Activated CD4-positive, alpha-beta memory T cell treated with anti-CD3 and anti-CD28 coated beads for 36 hours (primary cell): ENCODE data around the gene UCP1. TPM values are rescaled to one million over a fixed set of nuclear protein-coding genes. Genes with fewer than 3 reads are reported as not detected.

ENCODE experiments used
- CTCF ChIA-PET: fragments of 350-600 bp; sonication (Branson Sonifier 250); formaldehyde crosslinking; loops from one replicate; lab custom pipeline; 2021; ENCODE audit warnings: antibody characterized with exemption, inconsistent platforms; lab: Charles Lee
- POLR2A ChIA-PET: fragments of 350-600 bp; sonication (Branson Sonifier 250); formaldehyde crosslinking; loops from one replicate; lab custom pipeline; 2021; ENCODE audit warnings: antibody characterized with exemption; lab: Charles Lee
- DNase-seq: peaks from one replicate; pipeline ENCODE4 v3.0.0-alpha.2; 2020
- H3K27ac Mint-ChIP-seq: one replicate; pipeline ENCODE4 v1.8.0; 2021; ENCODE audit warnings: mixed read lengths
- H3K27me3 Mint-ChIP-seq: one replicate; pipeline ENCODE4 v1.8.0; 2021; ENCODE audit warnings: mixed read lengths
- H3K36me3 Mint-ChIP-seq: one replicate; pipeline ENCODE4 v1.8.0; 2021; ENCODE audit warnings: mixed read lengths
- H3K4me1 Mint-ChIP-seq: one replicate; pipeline ENCODE4 v1.8.0; 2021; ENCODE audit warnings: low read depth, mixed read lengths
- H3K4me3 Mint-ChIP-seq: one replicate; pipeline ENCODE4 v1.8.0; 2021; ENCODE audit warnings: mild to moderate bottlenecking, mixed read lengths
- H3K9me3 Mint-ChIP-seq: one replicate; pipeline ENCODE4 v1.8.0; 2021; ENCODE audit warnings: mixed read lengths
- intact Hi-C: fragments of 100-400 bp; cut with micrococcal nuclease; formaldehyde crosslinking; loops from one replicate; pipeline ENCODE4 v1.15.1; 2023
- total RNA-seq, 2 experiments: library from RNA; stranded (reverse); gene quantifications; one replicate each; pipeline ENCODE4 v1.2.3, GENCODE V29; 2021

UCP1 gene
- total RNA-seq, 2 experiments from 2014 or later, result not detected

GRCh38 chr4:140595065-140595464, 26.3 kb upstream of the UCP1 start:
- ChIA-PET CTCF (interaction anchor here (1.1 kb wide), 1 partner anchor 43 kb away, joined by 3 read pairs; no protein-coding TSS in a partner anchor), POLR2A (no interaction called here)
- Mint-ChIP-seq H3K4me3 (no peak overlapping the region), H3K27me3 (peaks cover 15% of the 10 kb centered on the region), H3K27ac (no peak overlapping the region), H3K4me1 (peaks cover 6% of the 10 kb centered on the region), H3K36me3 (no peaks in the 10 kb centered on the region), H3K9me3 (no peaks in the 10 kb centered on the region)
- DNase-seq, result no peak
- intact Hi-C loops, result no loop called here

GRCh38 chr4:140584439-140584838, 15.7 kb upstream of the UCP1 start:
- no peak overlapping the region for H3K4me3 Mint-ChIP-seq
- H3K36me3 Mint-ChIP-seq, result no peaks in the 10 kb centered on the region
- no peak for DNase-seq
- no peak overlapping the region for H3K27ac Mint-ChIP-seq
- no peaks in the 10 kb centered on the region for H3K4me1 Mint-ChIP-seq
- intact Hi-C loops, result no loop called here
- POLR2A ChIA-PET, result no interaction called here
- peaks cover 11% of the 10 kb centered on the region for H3K27me3 Mint-ChIP-seq
- CTCF ChIA-PET, result no interaction called here
- no peaks in the 10 kb centered on the region for H3K9me3 Mint-ChIP-seq

- no peak overlapping the region for H3K4me3 Mint-ChIP-seq
- H3K36me3 Mint-ChIP-seq, result no peaks in the 10 kb centered on the region
- ChIA-PET POLR2A (no interaction called here), CTCF (no interaction called here)
- H3K27ac Mint-ChIP-seq, result no peak overlapping the region
- H3K9me3 Mint-ChIP-seq, result no peaks in the 10 kb centered on the region
- no peaks in the 10 kb centered on the region for H3K4me1 Mint-ChIP-seq
- intact Hi-C loops, result no loop called here
- peaks cover 27% of the 10 kb centered on the region for H3K27me3 Mint-ChIP-seq
- DNase-seq, result no peak
Measured at GRCh38 chr4:140581078-140581477, 12.3 kb upstream of the UCP1 start.

GRCh38 chr4:140579278-140579677, 10.5 kb upstream of the UCP1 start:
- Mint-ChIP-seq H3K36me3 (no peaks in the 10 kb centered on the region), H3K4me1 (no peaks in the 10 kb centered on the region), H3K27ac (no peak overlapping the region), H3K27me3 (peaks cover 29% of the 10 kb centered on the region), H3K4me3 (no peak overlapping the region), H3K9me3 (no peaks in the 10 kb centered on the region)
- CTCF ChIA-PET, result no interaction called here
- POLR2A ChIA-PET, result no interaction called here
- intact Hi-C loops, result no loop called here
- no peak for DNase-seq

GRCh38 chr4:140575489-140575888, 6.7 kb upstream of the UCP1 start:
- Mint-ChIP-seq H3K36me3 (no peaks in the 10 kb centered on the region), H3K27ac (no peak overlapping the region), H3K9me3 (peaks cover 4% of the 10 kb centered on the region), H3K4me3 (no peak overlapping the region), H3K4me1 (no peaks in the 10 kb centered on the region), H3K27me3 (peaks cover 42% of the 10 kb centered on the region)
- POLR2A ChIA-PET, result no interaction called here
- no peak for DNase-seq
- intact Hi-C loops, result no loop called here
- CTCF ChIA-PET, result no interaction called here

GRCh38 chr4:140571620-140572019, 2.9 kb upstream of the UCP1 start:
- no peak for DNase-seq
- no peak overlapping the region for H3K27ac Mint-ChIP-seq
- CTCF ChIA-PET, result no interaction called here
- H3K36me3 Mint-ChIP-seq, result no peaks in the 10 kb centered on the region
- peaks cover 4% of the 10 kb centered on the region for H3K9me3 Mint-ChIP-seq
- H3K4me1 Mint-ChIP-seq, result peaks cover 11% of the 10 kb centered on the region
- H3K27me3 Mint-ChIP-seq, result peaks cover 53% of the 10 kb centered on the region
- intact Hi-C loops, result no loop called here
- H3K4me3 Mint-ChIP-seq, result no peak overlapping the region
- POLR2A ChIA-PET, result no interaction called here

GRCh38 chr4:140569307-140569638, 512 bp upstream of the UCP1 start:
- Mint-ChIP-seq H3K4me3 (no peak overlapping the region), H3K27ac (no peak overlapping the region), H3K27me3 (peaks cover 51% of the 10 kb centered on the region), H3K36me3 (no peaks in the 10 kb centered on the region), H3K9me3 (peaks cover 4% of the 10 kb centered on the region), H3K4me1 (peaks cover 11% of the 10 kb centered on the region)
- POLR2A ChIA-PET, result no interaction called here
- intact Hi-C loops, result no loop called here
- no peak for DNase-seq
- CTCF ChIA-PET, result interaction anchor here (0.9 kb wide), 1 partner anchor 316 kb away, joined by 3 read pairs; no protein-coding TSS in a partner anchor

- H3K27me3 Mint-ChIP-seq, result peaks cover 5% of the 10 kb centered on the region
- H3K4me1 Mint-ChIP-seq, result peaks cover 16% of the 10 kb centered on the region
- H3K36me3 Mint-ChIP-seq, result no peaks in the 10 kb centered on the region
- H3K9me3 Mint-ChIP-seq, result no peaks in the 10 kb centered on the region
- ChIA-PET CTCF (interaction anchor here (1.6 kb wide), 1 partner anchor 51 kb away, joined by 4 read pairs; no protein-coding TSS in a partner anchor), POLR2A (no interaction called here)
- no peak overlapping the region for H3K4me3 Mint-ChIP-seq
- H3K27ac Mint-ChIP-seq, result no peak overlapping the region
- intact Hi-C loops, result no loop called here
- DNase-seq, result no peak
Measured at GRCh38 chr4:140559696-140560095, 9.1 kb downstream of the UCP1 start.

- DNase-seq, result no peak
- ChIA-PET POLR2A (no interaction called here), CTCF (interaction anchor here (0.8 kb wide), 1 partner anchor 44 kb away, joined by 3 read pairs; no protein-coding TSS in a partner anchor)
- intact Hi-C loops, result no loop called here
- Mint-ChIP-seq H3K4me3 (no peak overlapping the region), H3K9me3 (no peaks in the 10 kb centered on the region), H3K4me1 (peaks cover 16% of the 10 kb centered on the region), H3K27ac (no peak overlapping the region), H3K27me3 (peaks cover 5% of the 10 kb centered on the region), H3K36me3 (peaks cover 4% of the 10 kb centered on the region)
Measured at GRCh38 chr4:140557831-140558435, 10.8 kb downstream of the UCP1 start.

GRCh38 chr4:140556372-140557085, 12.2 kb downstream of the UCP1 start:
- no peaks in the 10 kb centered on the region for H3K9me3 Mint-ChIP-seq
- POLR2A ChIA-PET, result no interaction called here

GRCh38 chr4:140533951-140534480, 34.7 kb downstream of the UCP1 start:
- H3K27ac Mint-ChIP-seq, result no peak overlapping the region
- H3K4me3 Mint-ChIP-seq, result no peak overlapping the region
- ChIA-PET CTCF (interaction anchor here (2.1 kb wide), 1 partner anchor 10 kb away, joined by 7 read pairs; the partner anchor contains the start of gene ELMOD2), POLR2A (no interaction called here)
- no peaks in the 10 kb centered on the region for H3K9me3 Mint-ChIP-seq
- intact Hi-C loops, result no loop called here
- peaks cover 9% of the 10 kb centered on the region for H3K36me3 Mint-ChIP-seq
- no peaks in the 10 kb centered on the region for H3K4me1 Mint-ChIP-seq
- DNase-seq, result no peak
- H3K27me3 Mint-ChIP-seq, result no peaks in the 10 kb centered on the region

More at GRCh38 chr4:140556372-140557085, 12.2 kb downstream of the UCP1 start:
- no peak overlapping the region for H3K27ac Mint-ChIP-seq
- CTCF ChIA-PET, result interaction anchor here (0.8 to 1.0 kb wide), 2 partner anchors 46 to 197 kb away, joined by 3 to 5 read pairs; no protein-coding TSS in a partner anchor
- H3K4me3 Mint-ChIP-seq, result no peak overlapping the region
- H3K36me3 Mint-ChIP-seq, result peaks cover 6% of the 10 kb centered on the region
- H3K27me3 Mint-ChIP-seq, result peaks cover 5% of the 10 kb centered on the region
- DNase-seq, result peak; percentile 38
- H3K4me1 Mint-ChIP-seq, result peaks cover 16% of the 10 kb centered on the region
- intact Hi-C loops, result loop anchor here (1.0 kb wide), 1 partner anchor 32 kb away; the partner anchor contains the start of gene ELMOD2

GRCh38 chr4:140529434-140529833, 39.3 kb downstream of the UCP1 start:
- intact Hi-C loops, result no loop called here
- peaks cover 16% of the 10 kb centered on the region for H3K36me3 Mint-ChIP-seq
- CTCF ChIA-PET, result no interaction called here

More at GRCh38 chr4:140529434-140529833, 39.3 kb downstream of the UCP1 start:
- Mint-ChIP-seq H3K9me3 (no peaks in the 10 kb centered on the region), H3K4me3 (no peak overlapping the region), H3K4me1 (peaks cover 13% of the 10 kb centered on the region), H3K27me3 (no peaks in the 10 kb centered on the region), H3K27ac (no peak overlapping the region)
- POLR2A ChIA-PET, result no interaction called here
- DNase-seq, result no peak
